HCT116 (cell line): Measurements from ENCODE around the gene FMO2. TPM values are rescaled to one million over a fixed set of nuclear protein-coding genes. Genes with fewer than 3 reads are reported as not detected.

ENCODE experiments used
- ATAC-seq: fragments of 200-7000 bp; cut with Tn5 transposase; 2 replicates; pipeline ENCODE4 v1.9.1; 2020; ENCODE audit warnings: mild to moderate bottlenecking, moderate library complexity
- BruUV-seq: library from RNA; stranded (reverse); fragments of 400-500 nt; replicated peaks from 2 replicates; lab custom pipeline; 2021; lab: Mats Ljungman, UMichigan
- CTCF ChIA-PET: fragments of 300-600 bp; sonication (Branson Sonifier 250); formaldehyde crosslinking; loops from one replicate; lab custom pipeline; 2021; ENCODE audit warnings: antibody characterized with exemption; lab: Charles Lee
- POLR2A ChIA-PET: fragments of 300-600, 350-600 bp; sonication (Branson Sonifier 250); formaldehyde crosslinking; loops from one replicate; lab custom pipeline; 2021; ENCODE audit warnings: antibody characterized with exemption; lab: Charles Lee
- RAD21 ChIA-PET, 2 experiments: fragments of 300-600 bp; sonication (Branson Sonifier 250); formaldehyde crosslinking; loops; one replicate each; lab custom pipeline; 2023; ENCODE audit warnings: low total read pairs in 2 of 2; ENCODE audit not compliant: uncharacterized antibody in 2 of 2, unreplicated experiment in 2 of 2, low non-redundant PET in 1 of 2; lab: Charles Lee
- DNase-seq: peaks from one replicate; pipeline ENCODE4 v3.0.0-alpha.2; 2010; ENCODE audit warnings: low read depth, low spot score
- H2AFZ ChIP-seq: fragments of 200-600 bp; shearing (Covaris generic), sonication (generic); 2 replicates; pipeline ENCODE4 v1.6.1; 2017; ENCODE audit warnings: low read depth, mixed run types, mixed read lengths, antibody characterized with exemption, low read length; ENCODE audit not compliant: poor library complexity, severe bottlenecking
- H3K27ac ChIP-seq: 2 replicates; pipeline ENCODE4 v1.5.1; 2012; ENCODE audit warnings: low read depth, low read length
- H3K27me3 ChIP-seq: fragments of 200-600 bp; sonication (generic); 2 replicates; pipeline ENCODE4 v1.6.1; 2016; ENCODE audit warnings: mixed run types, low read length, mixed read lengths; ENCODE audit not compliant: insufficient read depth
- H3K36me3 ChIP-seq, 2 experiments: fragments of 200-500 bp in 1 of 2; fragments of 200-600 bp in 1 of 2; sonication (Bioruptor generic) in 1 of 2; sonication (generic) in 1 of 2; 2 replicates each; pipeline versions ENCODE4 v1.5.1 to v1.6.1; 2014 to 2016; ENCODE audit warnings: low read length in 2 of 2, inconsistent platforms in 1 of 2, mixed read lengths in 1 of 2, mixed run types in 1 of 2; ENCODE audit not compliant: insufficient read depth in 2 of 2, control insufficient read depth in 1 of 2
- H3K4me1 ChIP-seq, 2 experiments: fragments of 200-600 bp in 1 of 2; sonication (generic) in 1 of 2; 2 replicates each; pipeline versions ENCODE4 v1.5.1 to v1.6.1; 2012 to 2017; ENCODE audit warnings: low read length in 2 of 2, inconsistent platforms in 1 of 2, mild to moderate bottlenecking in 1 of 2, mixed read lengths in 1 of 2, mixed run types in 1 of 2, moderate library complexity in 1 of 2; ENCODE audit not compliant: insufficient read depth in 2 of 2, control insufficient read depth in 1 of 2
- H3K4me2 ChIP-seq: fragments of 200-600 bp; sonication (generic); 2 replicates; pipeline ENCODE4 v1.6.1; 2017; ENCODE audit warnings: mixed run types, low read length, mixed read lengths
- H3K4me3 ChIP-seq, 2 experiments: fragments of 200-600 bp in 1 of 2; sonication (generic) in 1 of 2; replicated peaks in 1 of 2; 2 replicates each; pipeline ENCODE4 v1.5.1; 2011 to 2016; ENCODE audit warnings: low read length in 2 of 2, control low read depth in 1 of 2, low read depth in 1 of 2, mild to moderate bottlenecking in 1 of 2, mixed read lengths in 1 of 2, mixed run types in 1 of 2
- H3K79me2 ChIP-seq: fragments of 200-600 bp; sonication (generic); 2 replicates; pipeline ENCODE4 v1.6.1; 2017; ENCODE audit warnings: mild to moderate bottlenecking, mixed run types, low read length, moderate library complexity, mixed read lengths; ENCODE audit not compliant: insufficient read depth
- H3K9ac ChIP-seq: fragments of 200-600 bp; sonication (generic); 2 replicates; pipeline ENCODE4 v1.6.1; 2016; ENCODE audit warnings: low read length, mixed read lengths
- H3K9me2 ChIP-seq: fragments of 200-600 bp; sonication (generic), shearing (Covaris generic); 2 replicates; pipeline ENCODE4 v1.6.1; 2017; ENCODE audit warnings: mixed run types, mild to moderate bottlenecking, moderate library complexity; ENCODE audit not compliant: insufficient read depth
- H3K9me3 ChIP-seq, 2 experiments: fragments of 200-500 bp in 1 of 2; fragments of 200-600 bp in 1 of 2; sonication (Bioruptor generic) in 1 of 2; sonication (generic) in 1 of 2; 2 replicates each; pipeline ENCODE4 v1.6.1; 2014 to 2017; ENCODE audit warnings: low read length in 2 of 2, mixed read lengths in 2 of 2, inconsistent platforms in 1 of 2, low read depth in 1 of 2, mild to moderate bottlenecking in 1 of 2, mixed run types in 1 of 2, moderate library complexity in 1 of 2; ENCODE audit not compliant: control insufficient read depth in 1 of 2, insufficient read depth in 1 of 2
- H4K20me1 ChIP-seq: fragments of 200-600 bp; sonication (generic), shearing (Covaris generic); 2 replicates; pipeline ENCODE4 v1.6.1; 2017; ENCODE audit warnings: mixed run types, mild to moderate bottlenecking, moderate library complexity; ENCODE audit not compliant: insufficient read depth
- CBX3 ChIP-seq: IDR thresholded peaks from 2 replicates; pipeline ENCODE4 v1.6.1; 2012; ENCODE audit warnings: low read depth
- CEBPB ChIP-seq: IDR thresholded peaks from 2 replicates; pipeline ENCODE4 v1.6.1; 2012; ENCODE audit warnings: low read depth
- CTCF ChIP-seq, 3 experiments: fragments of 200-600 bp in 1 of 3; sonication (generic) in 1 of 3; IDR thresholded peaks in 2 of 3; conservative IDR thresholded peaks in 1 of 3; 2 replicates each; pipeline ENCODE4 v1.5.1; 2012 to 2017; ENCODE audit warnings: low read depth in 2 of 3, low read length in 2 of 3, antibody characterized with exemption in 1 of 3, borderline replicate concordance in 1 of 3, control low read depth in 1 of 3, mild to moderate bottlenecking in 1 of 3, mixed read lengths in 1 of 3, mixed run types in 1 of 3, moderate library complexity in 1 of 3; ENCODE audit not compliant: insufficient read depth in 1 of 3
- EGR1 ChIP-seq: IDR thresholded peaks from 2 replicates; pipeline ENCODE4 v1.6.1; 2012; ENCODE audit warnings: low read depth
- ELF1 ChIP-seq: IDR thresholded peaks from 2 replicates; pipeline ENCODE4 v1.6.1; 2012; ENCODE audit warnings: low read depth, borderline replicate concordance
- EZH2 ChIP-seq: fragments of 200-600 bp; sonication (generic); IDR thresholded peaks from 2 replicates; pipeline ENCODE4 v1.6.1; 2017; ENCODE audit warnings: antibody characterized with exemption, mixed run types
- EZH2phosphoT487 ChIP-seq: fragments of 200-600 bp; IDR thresholded peaks from 2 replicates; pipeline ENCODE4 v1.6.1; 2018; ENCODE audit warnings: antibody characterized with exemption, borderline replicate concordance
- FOSL1 ChIP-seq: IDR thresholded peaks from 2 replicates; pipeline ENCODE4 v1.6.1; 2012; ENCODE audit warnings: low read depth
- JUND ChIP-seq: IDR thresholded peaks from 2 replicates; pipeline ENCODE4 v1.6.1; 2012
- POLR2AphosphoS5 ChIP-seq: IDR thresholded peaks from 2 replicates; pipeline ENCODE4 v1.6.1; 2011; ENCODE audit warnings: mild to moderate bottlenecking, low read depth, low read length, moderate library complexity
- RAD21 ChIP-seq: IDR thresholded peaks from 2 replicates; pipeline ENCODE4 v1.6.1; 2012; ENCODE audit warnings: low read depth, mild to moderate bottlenecking
- SRF ChIP-seq: IDR thresholded peaks from 2 replicates; pipeline ENCODE4 v1.6.1; 2012; ENCODE audit warnings: low read depth
- TCF7L2 ChIP-seq: IDR thresholded peaks from 2 replicates; pipeline ENCODE4 v1.7.0; 2011; ENCODE audit warnings: borderline replicate concordance, inconsistent platforms; ENCODE audit not compliant: insufficient read depth, insufficient read length; ENCODE audit errors: extremely low read depth
- ZBTB33 ChIP-seq: IDR thresholded peaks from 2 replicates; pipeline ENCODE4 v1.6.1; 2011; ENCODE audit warnings: mild to moderate bottlenecking, low read length, moderate library complexity; ENCODE audit not compliant: insufficient replicate concordance; ENCODE audit errors: extremely low read depth
- ZFX ChIP-seq: fragments of 450-650 bp; IDR thresholded peaks from 2 replicates; pipeline ENCODE4 v1.6.1; 2017
- ZNF274 ChIP-seq: fragments of 200-500 bp; sonication (Bioruptor generic); IDR thresholded peaks from 2 replicates; pipeline ENCODE4 v1.6.1; 2014; ENCODE audit warnings: mild to moderate bottlenecking, low read depth, low read length, inconsistent platforms
- intact Hi-C: fragments of 100-400 bp; cut with micrococcal nuclease; formaldehyde crosslinking; loops from 2 replicates; pipeline ENCODE4 v1.10.0; 2022
- total RNA-seq: library from RNA; stranded (reverse); gene quantifications from one replicate; pipeline ENCODE4 v1.2.1, GENCODE V29; 2021; ENCODE audit not compliant: unreplicated experiment
- TF ChIP-seq, protein P1 (sequence below): IDR thresholded peaks from 2 replicates; pipeline ENCODE4 v1.6.1; 2012
- TF ChIP-seq, protein P2 (sequence below): IDR thresholded peaks from 2 replicates; pipeline ENCODE4 v1.6.1; 2012; ENCODE audit warnings: low read depth

FMO2 gene
- total RNA-seq, 1 experiment from 2014 or later: 0.30 TPM

DNA sequence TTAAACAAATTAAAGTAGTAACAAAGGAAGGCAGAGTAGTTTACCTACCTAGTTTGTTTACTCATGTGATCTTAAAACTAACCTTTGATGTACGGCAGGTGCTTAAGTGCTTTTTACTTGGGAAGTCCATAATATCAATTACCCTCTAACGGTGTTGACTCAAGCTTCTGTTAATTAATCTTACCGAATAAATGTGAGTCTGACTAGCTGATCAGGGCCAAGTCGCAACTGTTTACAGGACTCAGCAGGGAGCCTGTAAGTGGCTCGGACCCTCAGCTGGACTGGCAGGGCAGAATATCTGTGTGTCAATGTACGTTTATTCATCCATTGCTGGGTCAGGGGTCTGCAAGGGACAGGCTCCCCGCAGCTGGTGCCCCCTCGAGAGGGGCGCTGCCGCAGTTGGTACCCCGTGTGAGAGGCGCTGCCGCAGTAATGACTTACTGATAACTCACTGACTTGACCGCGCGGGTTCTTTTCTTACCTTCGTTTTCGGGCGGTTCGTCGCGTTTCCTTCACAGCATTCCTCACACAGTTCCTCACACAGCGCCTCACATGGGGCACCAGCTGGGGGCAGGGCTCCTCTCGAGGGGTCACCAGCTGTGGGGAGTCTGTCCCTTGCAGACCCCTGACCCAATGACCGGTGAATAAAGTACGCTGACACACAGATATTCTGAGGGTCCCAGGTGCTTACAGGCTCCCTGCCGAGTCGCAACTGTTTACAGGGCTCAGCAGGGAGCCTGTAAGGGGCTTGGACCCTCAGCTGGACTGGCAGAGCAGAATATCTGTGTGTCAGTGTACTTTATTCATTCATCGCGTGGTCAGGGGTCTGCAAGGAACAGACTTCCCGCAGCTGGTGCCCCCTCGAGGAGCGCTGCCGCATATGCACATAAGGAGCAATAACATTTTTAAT lies 66.2 kb downstream of the FMO2 start:
- no peaks in the 10 kb centered on the region for H3K9me2 ChIP-seq
- H3K4me2 ChIP-seq: peak overlapping the region; percentile 98
- H3K79me2 ChIP-seq: no peaks in the 10 kb centered on the region
- peak; percentile 23 for DNase-seq
- peak; percentile 88 for ATAC-seq
- no peaks in the 10 kb centered on the region for H3K36me3 ChIP-seq
- intact Hi-C loops: no loop called here
- H3K4me3 ChIP-seq: peak overlapping the region; percentile 58 to 65
- H2AFZ ChIP-seq: peak overlapping the region; percentile 84
- H3K4me1 ChIP-seq: peaks cover 0 to 3% of the 10 kb centered on the region in 2 experiments; a peak in 1 of 4 replicates
- ChIA-PET CTCF (interaction anchor here (0.8 to 2.6 kb wide), 4 partner anchors 18 to 284 kb away, joined by 3 to 12 read pairs (median 4); partner anchors contain the start of gene FMO4), RAD21 (interaction anchor here (1.0 to 1.1 kb wide), 1 partner anchor 63 kb away, joined by 3 to 4 read pairs; the partner anchor contains the start of gene FMO4 (in 2 of the 2)), POLR2A (no interaction called here)
- no peaks in the 10 kb centered on the region for H4K20me1 ChIP-seq
- H3K9me3 ChIP-seq: no peaks in the 10 kb centered on the region
- no TSS peak for BruUV-seq
- no peaks in the 10 kb centered on the region for H3K27me3 ChIP-seq
- H3K9ac ChIP-seq: peak overlapping the region; percentile 45
- no peak overlapping the region for H3K27ac ChIP-seq
- TF ChIP-seq ZFX (no peak), JUND (no peak), TCF7L2 (no peak), EZH2phosphoT487 (no peak), CTCF (IDR thresholded peaks at IDR 0.05 in 2 of 3, conservative IDR thresholded peaks at IDR 0.05 in 1 of 3; ENCODE audit: borderline replicate concordance in 1 of 3, insufficient read depth in 1 of 3, low read depth in 2 of 3, low read length in 2 of 3) (peak; percentile 13 to 67 (median 64); a peak in 4 of 6 replicates), EZH2 (no peak), ZBTB33 (no peak), CBX3 (0 out of 2 replicates have a peak, but pooled peaks have one; percentile 17), CEBPB (no peak), EGR1 (no peak), SRF (no peak), ELF1 (no peak), ZNF274 (no peak), POLR2AphosphoS5 (no peak), FOSL1 (peak; percentile 48; the same call in 1 of the 2 replicates), RAD21 (no peak)
- TF ChIP-seq, protein P1, sequence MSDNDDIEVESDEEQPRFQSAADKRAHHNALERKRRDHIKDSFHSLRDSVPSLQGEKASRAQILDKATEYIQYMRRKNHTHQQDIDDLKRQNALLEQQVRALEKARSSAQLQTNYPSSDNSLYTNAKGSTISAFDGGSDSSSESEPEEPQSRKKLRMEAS: peak; percentile 58
- TF ChIP-seq, protein P2, sequence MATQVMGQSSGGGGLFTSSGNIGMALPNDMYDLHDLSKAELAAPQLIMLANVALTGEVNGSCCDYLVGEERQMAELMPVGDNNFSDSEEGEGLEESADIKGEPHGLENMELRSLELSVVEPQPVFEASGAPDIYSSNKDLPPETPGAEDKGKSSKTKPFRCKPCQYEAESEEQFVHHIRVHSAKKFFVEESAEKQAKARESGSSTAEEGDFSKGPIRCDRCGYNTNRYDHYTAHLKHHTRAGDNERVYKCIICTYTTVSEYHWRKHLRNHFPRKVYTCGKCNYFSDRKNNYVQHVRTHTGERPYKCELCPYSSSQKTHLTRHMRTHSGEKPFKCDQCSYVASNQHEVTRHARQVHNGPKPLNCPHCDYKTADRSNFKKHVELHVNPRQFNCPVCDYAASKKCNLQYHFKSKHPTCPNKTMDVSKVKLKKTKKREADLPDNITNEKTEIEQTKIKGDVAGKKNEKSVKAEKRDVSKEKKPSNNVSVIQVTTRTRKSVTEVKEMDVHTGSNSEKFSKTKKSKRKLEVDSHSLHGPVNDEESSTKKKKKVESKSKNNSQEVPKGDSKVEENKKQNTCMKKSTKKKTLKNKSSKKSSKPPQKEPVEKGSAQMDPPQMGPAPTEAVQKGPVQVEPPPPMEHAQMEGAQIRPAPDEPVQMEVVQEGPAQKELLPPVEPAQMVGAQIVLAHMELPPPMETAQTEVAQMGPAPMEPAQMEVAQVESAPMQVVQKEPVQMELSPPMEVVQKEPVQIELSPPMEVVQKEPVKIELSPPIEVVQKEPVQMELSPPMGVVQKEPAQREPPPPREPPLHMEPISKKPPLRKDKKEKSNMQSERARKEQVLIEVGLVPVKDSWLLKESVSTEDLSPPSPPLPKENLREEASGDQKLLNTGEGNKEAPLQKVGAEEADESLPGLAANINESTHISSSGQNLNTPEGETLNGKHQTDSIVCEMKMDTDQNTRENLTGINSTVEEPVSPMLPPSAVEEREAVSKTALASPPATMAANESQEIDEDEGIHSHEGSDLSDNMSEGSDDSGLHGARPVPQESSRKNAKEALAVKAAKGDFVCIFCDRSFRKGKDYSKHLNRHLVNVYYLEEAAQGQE: no peak
